ENCODE measurements around the gene NBEAL1.

- no peak for TF ChIP-seq POLR2A (IDR thresholded peaks at IDR 0.05)
- TF ChIP-seq, protein P1, sequence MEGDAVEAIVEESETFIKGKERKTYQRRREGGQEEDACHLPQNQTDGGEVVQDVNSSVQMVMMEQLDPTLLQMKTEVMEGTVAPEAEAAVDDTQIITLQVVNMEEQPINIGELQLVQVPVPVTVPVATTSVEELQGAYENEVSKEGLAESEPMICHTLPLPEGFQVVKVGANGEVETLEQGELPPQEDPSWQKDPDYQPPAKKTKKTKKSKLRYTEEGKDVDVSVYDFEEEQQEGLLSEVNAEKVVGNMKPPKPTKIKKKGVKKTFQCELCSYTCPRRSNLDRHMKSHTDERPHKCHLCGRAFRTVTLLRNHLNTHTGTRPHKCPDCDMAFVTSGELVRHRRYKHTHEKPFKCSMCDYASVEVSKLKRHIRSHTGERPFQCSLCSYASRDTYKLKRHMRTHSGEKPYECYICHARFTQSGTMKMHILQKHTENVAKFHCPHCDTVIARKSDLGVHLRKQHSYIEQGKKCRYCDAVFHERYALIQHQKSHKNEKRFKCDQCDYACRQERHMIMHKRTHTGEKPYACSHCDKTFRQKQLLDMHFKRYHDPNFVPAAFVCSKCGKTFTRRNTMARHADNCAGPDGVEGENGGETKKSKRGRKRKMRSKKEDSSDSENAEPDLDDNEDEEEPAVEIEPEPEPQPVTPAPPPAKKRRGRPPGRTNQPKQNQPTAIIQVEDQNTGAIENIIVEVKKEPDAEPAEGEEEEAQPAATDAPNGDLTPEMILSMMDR (IDR thresholded peaks at IDR 0.05) = no peak
These were observed 56.0 kb downstream of the NBEAL1 start for GRCh38 chr2:203070701-203071100.
